ENCODE data around the gene TTC9C. TPM values are rescaled to one million over a fixed set of nuclear protein-coding genes. Genes with fewer than 3 reads are reported as not detected.

TTC9C gene
- total and polyA plus RNA-seq, 2 of the 8 experiments (the other 6 are each of a cell fraction or from before 2014, with no cell fraction given), result 25.4 to 34.1 TPM

DNA sequence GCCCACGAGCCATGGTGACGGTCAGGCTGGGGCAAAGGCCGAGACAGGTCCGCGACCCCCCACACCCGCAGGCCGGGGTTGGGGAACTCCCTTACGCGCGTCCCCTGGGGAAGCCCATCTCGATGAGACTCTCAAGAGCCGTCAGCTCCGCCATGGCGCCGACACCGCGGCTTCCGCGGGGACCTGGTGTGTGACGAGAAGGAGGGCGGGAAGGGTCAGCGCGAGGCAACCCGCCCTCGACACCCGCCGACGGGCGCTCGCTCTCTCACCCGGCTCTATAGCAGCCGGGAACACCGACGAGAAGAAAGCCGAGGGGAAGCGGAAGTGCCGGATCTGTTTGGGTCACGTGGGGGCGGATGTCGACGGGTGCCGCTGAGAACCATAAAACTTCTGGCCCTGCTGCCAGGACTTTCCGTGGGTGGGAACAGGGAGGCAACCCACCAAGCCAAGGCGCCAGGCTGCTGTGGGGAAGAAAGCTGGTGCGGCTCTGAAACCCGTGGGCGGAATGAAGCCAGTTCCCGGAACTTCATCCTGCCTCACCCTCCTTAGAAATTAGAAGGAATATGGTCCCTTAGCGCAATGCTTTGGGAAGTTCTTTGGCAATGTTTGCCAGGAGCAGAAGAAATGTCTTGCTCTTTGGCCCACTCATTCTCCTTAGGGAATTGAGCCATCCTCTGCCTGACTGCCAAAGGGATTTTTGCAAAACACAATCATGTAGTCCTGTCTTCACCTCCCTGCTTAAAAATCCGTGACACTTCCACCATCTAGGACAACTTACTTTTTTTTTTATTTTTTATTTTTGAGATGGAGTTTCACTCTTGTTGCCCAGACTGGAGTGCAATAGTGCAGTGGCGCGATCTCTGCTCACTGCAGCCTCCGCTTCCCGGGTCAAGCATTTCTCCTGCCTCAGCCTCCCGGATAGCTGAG is 49.3 kb upstream of the TTC9C start, which contains the start of gene UBXN1 (continued):
- peak; percentile 80 to 92; a peak in 3 of 4 replicates for TF ChIP-seq SIN3A (conservative IDR thresholded peaks at IDR 0.05 in 1 of 2, IDR thresholded peaks at IDR 0.05 in 1 of 2; ENCODE audit: low read depth in 1 of 2, low read length in 2 of 2)
- no peak for TF ChIP-seq ZNF274 (IDR thresholded peaks at IDR 0.05; ENCODE audit: borderline replicate concordance, extremely low read depth, low read length)
- peak; percentile 26 to 79 for TF ChIP-seq POLR2A (IDR thresholded peaks at IDR 0.05; ENCODE audit: control extremely low read depth in 1 of 2, low read depth in 2 of 2, low read length in 2 of 2)
- peak; percentile 62; the same call in 1 of the 2 replicates for TF ChIP-seq KDM5A (IDR thresholded peaks at IDR 0.05; ENCODE audit: low read length)
- TF ChIP-seq CEBPB (IDR thresholded peaks at IDR 0.05; ENCODE audit: low read depth, low read length), result no peak
- TF ChIP-seq GABPA (IDR thresholded peaks at IDR 0.05; ENCODE audit: borderline replicate concordance, insufficient read depth, low read length), result peak; percentile 82; the same call in 1 of the 2 replicates
- no peak for TF ChIP-seq RAD21 (IDR thresholded peaks at IDR 0.05 in 1 of 2, conservative IDR thresholded peaks at IDR 0.05 in 1 of 2; ENCODE audit: low read depth in 2 of 2, low read length in 2 of 2)
- TF ChIP-seq KDM4A (IDR thresholded peaks at IDR 0.05; ENCODE audit: low read depth, low read length, severe bottlenecking), result peak; percentile 67
- TF ChIP-seq RNF2 (IDR thresholded peaks at IDR 0.05; ENCODE audit: borderline replicate concordance, low read depth, low read length, missing control alignments, poor library complexity, severe bottlenecking), result no peak
- peak; percentile 61 for TF ChIP-seq POLR2AphosphoS5 (IDR thresholded peaks at IDR 0.05; ENCODE audit: low read depth, low read length)
- no peak for TF ChIP-seq HDAC6 (IDR thresholded peaks at IDR 0.05; ENCODE audit: low read depth, low read length)
- TF ChIP-seq RFX5 (IDR thresholded peaks at IDR 0.05; ENCODE audit: borderline replicate concordance, low read depth, low read length), result no peak
- TF ChIP-seq SUZ12 (IDR thresholded peaks at IDR 0.05; ENCODE audit: low read length), result no peak
- TF ChIP-seq TBP (IDR thresholded peaks at IDR 0.05; ENCODE audit: low read depth, low read length), result peak; percentile 72
- TF ChIP-seq TAF1 (IDR thresholded peaks at IDR 0.05; ENCODE audit: low read depth, low read length), result peak; percentile 80
- TF ChIP-seq TAF7 (optimal IDR thresholded peaks at IDR 0.05; ENCODE audit: borderline replicate concordance, low read depth, low read length), result no peak
- TF ChIP-seq RBBP5 (IDR thresholded peaks at IDR 0.05; ENCODE audit: borderline replicate concordance, low read depth, low read length), result peak; percentile 63; the same call in 1 of the 2 replicates
- TF ChIP-seq SAP30 (IDR thresholded peaks at IDR 0.05; ENCODE audit: insufficient read depth, insufficient replicate concordance, low read length), result peak; percentile 34
- peak; percentile 88 for TF ChIP-seq ATF3 (IDR thresholded peaks at IDR 0.05; ENCODE audit: insufficient read depth, low read depth, low read length)
- peak; percentile 58 for TF ChIP-seq ASH2L (IDR thresholded peaks at IDR 0.05; ENCODE audit: low read length)
- TF ChIP-seq NANOG (IDR thresholded peaks at IDR 0.05; ENCODE audit: insufficient read depth, low read depth, low read length, poor library complexity, severe bottlenecking), result no peak
- TF ChIP-seq YY1 (IDR thresholded peaks at IDR 0.05; ENCODE audit: low read depth, low read length), result peak; percentile 52; the same call in 1 of the 2 replicates

All from H1 (cell line).